ENCODE data around the gene C2orf69. TPM values are rescaled to one million over a fixed set of nuclear protein-coding genes. Genes with fewer than 3 reads are reported as not detected.

C2orf69 gene
- total RNA-seq, 1 donor from 2014 or later: 16.2 TPM

DNA sequence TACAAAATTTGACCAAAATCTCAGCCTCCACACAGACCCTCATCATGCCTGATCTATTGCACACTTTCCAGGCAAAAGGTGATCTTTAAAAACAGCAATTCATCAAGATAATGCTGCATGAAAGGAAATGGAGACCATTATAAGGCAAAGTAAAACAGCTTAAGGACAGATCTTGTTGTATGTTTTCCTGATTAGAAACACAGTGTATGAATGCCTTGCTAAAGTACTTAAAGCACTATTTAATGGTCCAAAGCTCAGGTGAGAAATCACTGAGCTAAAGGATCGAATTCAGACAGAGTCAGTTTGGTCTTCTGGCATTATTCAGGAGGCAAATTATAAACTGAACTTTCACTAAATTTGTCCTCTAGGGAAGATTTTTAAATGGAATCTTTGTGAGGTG is 41.4 kb upstream of the C2orf69 start:
- Mint-ChIP-seq H3K4me1 (peaks cover 13% of the 10 kb centered on the region), H3K36me3 (ENCODE audit: low read depth) (peaks cover 9% of the 10 kb centered on the region), H3K4me3 (no peak overlapping the region), H3K27me3 (ENCODE audit: low read depth) (no peaks in the 10 kb centered on the region), H3K27ac (ENCODE audit: unreplicated experiment) (no peak overlapping the region), H3K9me3 (peaks cover 9% of the 10 kb centered on the region)
- no peak for DNase-seq (ENCODE audit: low read depth, low spot score)
- TF ChIP-seq, protein P1, sequence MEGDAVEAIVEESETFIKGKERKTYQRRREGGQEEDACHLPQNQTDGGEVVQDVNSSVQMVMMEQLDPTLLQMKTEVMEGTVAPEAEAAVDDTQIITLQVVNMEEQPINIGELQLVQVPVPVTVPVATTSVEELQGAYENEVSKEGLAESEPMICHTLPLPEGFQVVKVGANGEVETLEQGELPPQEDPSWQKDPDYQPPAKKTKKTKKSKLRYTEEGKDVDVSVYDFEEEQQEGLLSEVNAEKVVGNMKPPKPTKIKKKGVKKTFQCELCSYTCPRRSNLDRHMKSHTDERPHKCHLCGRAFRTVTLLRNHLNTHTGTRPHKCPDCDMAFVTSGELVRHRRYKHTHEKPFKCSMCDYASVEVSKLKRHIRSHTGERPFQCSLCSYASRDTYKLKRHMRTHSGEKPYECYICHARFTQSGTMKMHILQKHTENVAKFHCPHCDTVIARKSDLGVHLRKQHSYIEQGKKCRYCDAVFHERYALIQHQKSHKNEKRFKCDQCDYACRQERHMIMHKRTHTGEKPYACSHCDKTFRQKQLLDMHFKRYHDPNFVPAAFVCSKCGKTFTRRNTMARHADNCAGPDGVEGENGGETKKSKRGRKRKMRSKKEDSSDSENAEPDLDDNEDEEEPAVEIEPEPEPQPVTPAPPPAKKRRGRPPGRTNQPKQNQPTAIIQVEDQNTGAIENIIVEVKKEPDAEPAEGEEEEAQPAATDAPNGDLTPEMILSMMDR (conservative IDR thresholded peaks at IDR 0.05): no peak

DNA sequence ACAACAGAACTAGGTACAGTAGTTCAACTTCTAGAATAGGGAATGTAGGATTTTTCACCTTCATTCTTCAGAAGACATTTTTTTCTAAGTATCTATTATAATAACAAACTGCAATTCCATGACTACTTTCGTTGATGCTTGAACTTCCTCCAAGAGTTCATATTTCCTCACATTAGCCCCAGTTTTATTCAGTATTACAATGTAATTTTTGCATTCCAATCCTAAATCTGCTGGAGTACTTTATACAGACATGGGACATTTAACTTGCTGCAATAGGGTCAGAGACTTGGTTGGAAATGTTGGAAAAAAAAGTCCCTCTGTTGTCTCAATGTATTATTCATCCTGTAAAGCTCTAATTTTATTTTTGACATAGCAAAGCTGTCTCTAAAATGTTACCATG is 40.5 kb upstream of the C2orf69 start:
- H3K4me1 Mint-ChIP-seq: peaks cover 13% of the 10 kb centered on the region
- H3K27me3 Mint-ChIP-seq (ENCODE audit: low read depth): no peaks in the 10 kb centered on the region
- TF ChIP-seq, protein P1 (conservative IDR thresholded peaks at IDR 0.05): no peak
- no peak overlapping the region for H3K4me3 Mint-ChIP-seq
- H3K27ac Mint-ChIP-seq (ENCODE audit: unreplicated experiment): no peak overlapping the region
- DNase-seq (ENCODE audit: low read depth, low spot score): no peak
- H3K36me3 Mint-ChIP-seq (ENCODE audit: low read depth): peaks cover 14% of the 10 kb centered on the region
- peaks cover 13% of the 10 kb centered on the region for H3K9me3 Mint-ChIP-seq

DNA sequence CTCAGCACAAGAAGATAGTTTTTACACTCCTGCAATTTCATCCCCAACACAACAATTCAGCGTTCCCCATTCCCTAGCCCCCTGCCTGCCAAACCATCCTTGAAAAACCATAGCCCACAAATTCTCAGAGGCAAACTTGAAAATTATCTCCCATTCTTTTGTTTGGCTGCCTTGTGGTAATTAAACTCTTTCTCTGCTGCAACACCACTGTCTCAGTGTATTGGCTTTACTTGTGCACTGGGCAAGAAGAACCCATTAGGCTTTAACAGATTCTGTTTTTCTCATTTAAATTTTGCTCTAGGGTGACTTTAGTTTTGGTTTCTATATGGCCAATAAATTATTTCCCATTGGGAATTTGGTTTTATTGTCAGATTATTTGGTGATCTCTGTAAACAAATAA is 36.9 kb upstream of the C2orf69 start:
- peaks cover 15% of the 10 kb centered on the region for H3K9me3 Mint-ChIP-seq
- TF ChIP-seq, protein P1 (conservative IDR thresholded peaks at IDR 0.05): no peak
- H3K27ac Mint-ChIP-seq (ENCODE audit: unreplicated experiment): no peak overlapping the region
- peaks cover 16% of the 10 kb centered on the region for H3K36me3 Mint-ChIP-seq (ENCODE audit: low read depth)
- DNase-seq (ENCODE audit: low read depth, low spot score): no peak
- H3K4me1 Mint-ChIP-seq: peaks cover 5% of the 10 kb centered on the region
- H3K4me3 Mint-ChIP-seq: no peak overlapping the region
- no peaks in the 10 kb centered on the region for H3K27me3 Mint-ChIP-seq (ENCODE audit: low read depth)

DNA sequence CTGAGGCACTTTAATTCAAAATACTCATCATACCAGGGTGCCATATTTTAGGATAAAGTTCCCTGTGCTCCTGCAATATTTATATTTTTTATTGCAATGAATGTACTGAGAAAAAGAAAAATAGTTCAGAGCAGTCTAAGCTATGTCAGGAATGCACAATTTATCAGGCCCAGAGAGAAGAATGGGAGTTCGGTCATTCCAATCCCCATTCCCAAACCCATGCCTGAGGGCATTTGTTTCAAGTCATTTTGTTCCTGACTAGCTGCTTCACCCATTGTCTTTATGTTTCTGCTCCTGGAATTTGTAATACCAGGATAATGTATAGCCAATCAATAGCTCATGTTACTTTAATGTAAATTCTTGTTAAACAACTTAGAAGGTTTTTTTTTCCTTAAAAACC is 35.7 kb upstream of the C2orf69 start:
- Mint-ChIP-seq H3K27me3 (ENCODE audit: low read depth) (no peaks in the 10 kb centered on the region), H3K4me3 (no peak overlapping the region), H3K27ac (ENCODE audit: unreplicated experiment) (no peak overlapping the region), H3K4me1 (no peaks in the 10 kb centered on the region), H3K36me3 (ENCODE audit: low read depth) (peaks cover 16% of the 10 kb centered on the region), H3K9me3 (peaks cover 15% of the 10 kb centered on the region)
- no peak for DNase-seq (ENCODE audit: low read depth, low spot score)
- TF ChIP-seq, protein P1 (conservative IDR thresholded peaks at IDR 0.05): no peak

DNA sequence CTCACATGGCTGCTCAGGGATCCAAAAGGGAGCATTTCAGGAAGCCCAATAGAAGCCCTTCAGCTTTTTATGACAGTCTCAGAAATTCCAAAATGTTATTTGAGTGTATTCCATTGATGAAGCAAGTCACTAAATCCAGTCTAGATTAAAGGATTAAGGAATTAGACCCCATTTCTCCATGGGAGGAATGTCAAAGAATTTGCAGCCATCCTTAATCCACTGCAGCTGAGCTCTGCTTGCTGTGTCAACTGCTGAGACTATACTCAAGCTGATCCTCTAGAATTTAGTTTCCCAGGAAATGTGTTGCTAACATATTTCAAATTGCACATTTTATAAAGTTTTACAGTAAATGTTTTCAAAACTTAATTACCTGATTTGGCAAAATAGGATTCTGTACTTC is 28.4 kb upstream of the C2orf69 start:
- Mint-ChIP-seq H3K4me3 (no peak overlapping the region), H3K27ac (ENCODE audit: unreplicated experiment) (no peak overlapping the region), H3K27me3 (ENCODE audit: low read depth) (no peaks in the 10 kb centered on the region), H3K36me3 (ENCODE audit: low read depth) (peaks cover 2% of the 10 kb centered on the region), H3K9me3 (peaks cover 2% of the 10 kb centered on the region), H3K4me1 (no peaks in the 10 kb centered on the region)
- DNase-seq (ENCODE audit: low read depth, low spot score): no peak
- TF ChIP-seq, protein P1 (conservative IDR thresholded peaks at IDR 0.05): no peak
